ENCODE measurements around the gene C3.
A peak's percentile ranks its signal among the peaks of the same experiment; 100 is the strongest.
"Not testable (repeated sequence)": the region's sequence is repeated elsewhere in the genome, so short reads cannot be mapped to it uniquely, and the experiment has no call there.

The C3 gene

DNA sequence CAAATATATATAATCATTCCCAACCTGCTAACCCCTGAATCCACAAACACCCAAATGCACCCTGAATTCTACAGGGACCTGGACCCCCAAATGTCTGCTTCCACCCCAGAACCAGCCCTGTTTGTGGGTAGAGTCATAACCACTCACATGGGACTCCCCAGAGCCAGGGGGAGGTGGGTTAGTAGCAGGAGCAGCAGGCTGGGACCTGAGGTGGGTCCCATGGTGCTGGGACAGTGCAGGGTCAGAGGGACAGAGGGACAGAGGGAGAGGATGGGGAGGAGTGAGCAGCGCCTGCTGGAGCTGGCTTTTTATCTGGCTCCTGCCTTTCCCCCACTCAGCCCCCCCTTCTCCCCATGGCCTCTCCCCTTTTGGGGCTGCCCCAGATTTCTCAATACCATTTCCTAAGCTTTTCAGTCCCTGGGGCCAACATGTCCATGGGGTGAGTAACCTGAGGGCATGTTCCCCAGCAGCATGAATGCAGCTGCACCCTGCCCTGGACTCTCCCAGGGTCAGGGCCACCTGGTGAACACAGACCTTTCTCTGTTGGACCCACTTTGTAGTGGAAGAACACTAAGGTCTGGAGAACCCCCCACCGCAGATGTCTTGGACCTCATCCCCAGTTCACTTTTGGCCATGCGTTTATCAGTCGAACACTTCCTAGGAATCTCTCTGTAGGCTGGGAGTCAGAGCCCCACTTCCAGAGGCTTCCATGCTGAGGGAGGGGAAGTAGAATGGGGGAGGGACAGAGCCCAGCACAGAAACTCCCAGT lies at the start of gene C3:
Gene C3 (minus strand): TSS at position 282 of the 769 bp plus-strand sequence. CDS start 61 bp downstream, at position 221.
- DNase-seq (ENCODE audit: extremely low read depth in 1 of 2, low read depth in 1 of 2), result no peak

DNA sequence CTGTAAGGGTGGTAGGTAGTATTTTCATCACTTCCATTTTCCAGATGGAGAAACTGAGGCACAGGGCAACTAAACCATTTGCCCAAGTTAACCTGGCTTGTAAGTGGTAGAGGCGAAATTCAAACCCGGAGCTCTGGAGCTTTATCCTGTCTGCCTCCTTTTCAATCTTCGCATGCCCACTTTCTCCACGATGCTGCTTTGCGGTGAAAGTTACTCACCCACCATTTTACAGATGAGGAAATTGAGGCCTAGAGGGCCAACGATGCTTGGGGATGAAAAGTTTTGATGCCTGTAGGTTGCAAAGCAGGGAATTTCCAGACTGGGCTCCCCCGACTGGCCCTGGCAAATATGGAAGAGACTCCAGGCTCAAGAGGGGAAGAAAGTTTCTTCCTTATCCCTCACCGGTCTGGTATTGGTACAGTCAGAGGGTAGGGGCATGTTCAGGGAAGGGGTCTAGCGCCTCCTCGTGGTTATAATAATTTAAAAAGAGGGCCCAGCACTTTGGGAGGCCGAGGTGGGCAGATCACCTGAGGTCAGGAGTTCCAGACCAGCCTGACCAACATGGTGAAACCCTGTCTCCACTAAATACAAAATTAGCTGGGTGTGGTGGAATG lies 48.7 kb upstream of the C3 start:
- no peak for DNase-seq (ENCODE audit: extremely low read depth in 1 of 2, low read depth in 1 of 2)

DNA sequence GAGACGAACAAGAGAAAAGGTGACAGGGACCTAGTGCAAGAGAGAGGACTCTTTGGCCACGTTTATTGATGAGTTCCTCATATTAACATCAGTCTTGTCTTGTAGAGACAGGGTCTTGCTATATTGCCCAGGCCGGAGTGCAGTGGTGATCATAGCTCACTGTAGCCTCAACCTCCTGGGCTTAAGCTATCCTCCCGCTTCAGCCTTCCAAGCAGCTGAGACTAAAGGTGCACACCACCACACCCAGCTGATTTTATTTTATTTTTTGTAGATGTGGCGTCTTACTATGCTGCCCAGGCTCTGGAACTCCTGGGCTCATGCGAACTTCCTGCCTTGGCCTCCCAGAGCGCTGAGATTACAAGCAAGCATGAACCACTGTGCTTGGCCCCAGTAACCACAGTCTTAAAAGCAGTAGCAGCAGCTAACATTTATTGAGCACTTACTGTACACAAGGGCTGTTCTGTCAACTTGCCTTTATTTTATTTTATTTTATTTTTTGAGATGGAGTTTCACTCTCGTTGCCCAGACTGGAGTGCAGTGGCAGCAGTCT lies 47.9 kb upstream of the C3 start:
- DNase-seq (ENCODE audit: extremely low read depth in 1 of 2, low read depth in 1 of 2), result no peak

DNA sequence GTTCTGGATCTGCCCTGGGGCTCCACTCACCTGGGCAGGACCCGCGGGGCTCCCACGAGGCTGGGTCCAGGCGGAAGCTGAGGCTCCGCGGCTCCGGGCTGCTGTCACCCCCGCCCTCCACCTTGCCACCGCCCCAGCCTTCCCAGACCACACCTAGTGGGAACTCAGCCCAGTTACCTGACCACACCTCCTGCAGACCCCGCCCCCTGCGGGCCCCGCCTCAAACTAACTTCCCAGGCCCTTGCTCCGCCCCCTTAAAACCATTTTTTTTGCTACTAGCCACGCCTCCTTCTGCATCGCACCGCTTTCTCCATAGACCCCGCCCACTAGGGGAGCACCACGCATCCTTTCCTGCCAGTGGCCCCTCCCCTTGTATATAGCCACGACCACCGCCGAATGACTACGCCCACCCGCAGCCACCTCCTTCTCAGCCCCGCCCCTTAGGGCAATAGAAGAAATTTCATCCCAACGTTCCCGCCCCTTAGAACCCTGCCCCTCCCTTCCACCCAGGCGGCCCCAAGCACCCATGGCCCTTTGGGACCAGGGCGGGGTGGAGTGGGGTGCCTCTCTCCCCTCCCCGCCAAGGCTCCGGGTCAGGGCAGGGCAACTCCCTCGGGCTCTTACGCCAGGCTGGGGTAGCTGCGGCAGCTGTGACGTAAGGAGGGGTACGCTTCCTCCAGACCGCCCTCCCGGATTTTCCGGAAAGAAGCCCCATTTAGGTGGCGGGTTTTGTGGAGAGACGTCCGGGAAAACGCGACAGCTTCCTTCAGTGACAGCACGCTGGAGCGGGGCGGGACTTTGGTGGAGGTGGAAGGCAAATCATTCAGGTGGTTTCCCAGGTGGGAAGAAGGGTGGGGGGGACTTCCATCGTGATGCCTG lies 47.1 kb upstream of the C3 start, which contains the start of gene SH2D3A:
Gene SH2D3A (minus strand): TSS at position 79 of the 879 bp plus-strand sequence. CDS start 3,687 bp downstream, outside the sequence.
- DNase-seq (ENCODE audit: extremely low read depth in 1 of 2, low read depth in 1 of 2), result peak; percentile 89

DNA sequence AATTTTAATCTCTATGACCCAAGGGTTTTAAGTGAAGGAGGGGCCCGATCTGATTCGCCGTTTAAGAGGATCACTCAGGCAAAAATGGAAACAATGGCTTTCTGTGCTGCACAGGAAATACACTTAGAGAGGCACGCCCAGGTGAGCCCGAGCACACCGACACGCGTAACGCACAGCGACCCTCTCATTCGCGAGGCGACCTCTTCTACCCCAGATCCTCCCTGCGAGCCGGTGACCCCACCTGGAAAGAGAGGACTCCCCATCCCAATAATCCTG lies 46.6 kb upstream of the C3 start:
- no peak for DNase-seq (ENCODE audit: extremely low read depth in 1 of 2, low read depth in 1 of 2)

DNA sequence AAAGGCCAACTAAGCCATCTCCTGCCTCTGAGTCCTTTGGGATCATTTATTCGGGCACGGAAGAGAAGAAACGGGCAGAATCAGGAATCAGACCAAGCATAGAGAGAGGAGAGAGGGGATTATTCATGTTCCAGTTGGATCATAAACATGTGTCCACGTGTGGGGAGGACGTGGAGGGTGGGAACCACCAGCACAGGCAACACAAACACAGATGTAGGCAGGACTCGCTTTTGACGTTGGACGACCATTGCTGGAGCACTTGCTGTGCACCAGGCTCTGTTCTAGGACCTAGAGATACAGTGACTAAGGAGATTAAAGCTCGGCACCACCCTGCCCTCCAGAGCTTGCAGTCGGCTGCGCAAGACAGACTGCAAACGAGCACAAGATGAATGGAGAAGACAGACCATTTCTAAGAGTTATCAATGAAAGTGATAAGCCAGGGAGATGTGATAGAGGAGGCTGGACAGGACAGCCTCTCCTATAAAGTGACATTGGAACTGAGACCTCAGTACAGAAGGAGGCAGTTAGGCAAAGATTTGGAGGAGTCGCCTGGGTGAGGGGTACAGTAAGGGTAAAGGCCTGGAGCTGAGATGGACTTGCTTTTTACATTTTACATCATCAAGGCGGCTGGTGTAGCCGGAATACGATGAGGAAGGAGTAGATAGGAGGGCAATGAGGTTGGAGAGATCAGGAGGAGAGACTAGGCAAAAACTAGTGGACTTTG lies 46.1 kb upstream of the C3 start:
- DNase-seq (ENCODE audit: extremely low read depth in 1 of 2, low read depth in 1 of 2), result no peak

DNA sequence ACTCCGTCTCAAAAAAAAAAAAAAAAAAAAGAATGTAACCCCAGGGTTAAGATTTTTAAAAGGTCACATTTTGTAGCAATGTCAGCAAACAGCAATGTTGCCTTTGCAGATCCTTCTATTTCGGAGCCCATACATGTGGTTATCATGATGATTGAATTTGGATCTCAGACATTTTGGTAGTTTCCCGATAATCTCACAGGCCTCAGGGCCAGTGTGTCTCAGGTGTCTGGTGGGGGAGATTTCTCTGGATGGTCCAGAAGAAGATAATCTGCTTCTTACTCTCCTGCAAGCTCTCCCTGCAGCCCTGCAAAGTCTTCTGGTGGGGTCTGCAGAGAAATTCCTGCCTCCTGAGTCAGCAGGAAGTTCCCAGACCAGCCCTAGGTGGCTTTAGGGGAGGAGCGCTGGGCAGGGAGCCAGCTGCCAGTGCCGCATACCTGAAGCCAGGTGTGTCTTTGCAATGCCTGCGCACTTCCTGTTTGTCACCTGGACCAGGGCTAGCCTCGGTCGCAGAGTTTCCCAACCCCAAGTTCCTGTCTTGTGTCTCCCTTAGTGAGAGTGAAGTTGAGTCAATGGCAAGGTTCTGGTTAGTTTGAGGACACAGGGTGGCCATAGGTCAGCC lies 45.4 kb upstream of the C3 start:
- DNase-seq (ENCODE audit: extremely low read depth in 1 of 2, low read depth in 1 of 2), result no peak

DNA sequence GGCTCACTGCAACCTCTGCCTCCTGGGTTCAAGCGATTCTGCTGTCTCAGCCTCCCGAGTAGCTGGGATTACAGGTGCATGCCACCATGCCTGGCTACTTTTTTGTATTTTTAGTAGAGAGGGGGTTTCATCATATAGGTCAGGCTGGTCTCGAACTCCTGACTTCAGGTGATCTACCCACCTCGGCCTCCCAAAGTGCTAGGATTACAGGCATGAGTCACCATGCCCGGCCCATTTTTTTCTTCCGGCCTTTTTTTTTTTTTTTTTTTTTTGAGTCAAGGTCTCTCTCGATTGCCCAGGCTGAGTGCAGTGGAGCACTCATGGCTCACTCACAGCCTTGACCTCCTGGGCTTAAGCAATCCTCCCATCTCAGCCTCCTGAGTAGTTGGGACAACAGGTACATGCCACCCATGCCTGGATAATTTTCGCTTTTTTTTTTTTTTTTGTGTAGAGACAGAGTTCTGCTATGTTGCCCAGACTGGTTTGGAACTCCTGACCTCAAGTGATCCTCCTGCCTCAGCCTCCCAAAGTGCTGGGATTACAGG lies 41.9 kb upstream of the C3 start:
- DNase-seq (ENCODE audit: extremely low read depth in 1 of 2, low read depth in 1 of 2), result not testable (repeated sequence)

DNA sequence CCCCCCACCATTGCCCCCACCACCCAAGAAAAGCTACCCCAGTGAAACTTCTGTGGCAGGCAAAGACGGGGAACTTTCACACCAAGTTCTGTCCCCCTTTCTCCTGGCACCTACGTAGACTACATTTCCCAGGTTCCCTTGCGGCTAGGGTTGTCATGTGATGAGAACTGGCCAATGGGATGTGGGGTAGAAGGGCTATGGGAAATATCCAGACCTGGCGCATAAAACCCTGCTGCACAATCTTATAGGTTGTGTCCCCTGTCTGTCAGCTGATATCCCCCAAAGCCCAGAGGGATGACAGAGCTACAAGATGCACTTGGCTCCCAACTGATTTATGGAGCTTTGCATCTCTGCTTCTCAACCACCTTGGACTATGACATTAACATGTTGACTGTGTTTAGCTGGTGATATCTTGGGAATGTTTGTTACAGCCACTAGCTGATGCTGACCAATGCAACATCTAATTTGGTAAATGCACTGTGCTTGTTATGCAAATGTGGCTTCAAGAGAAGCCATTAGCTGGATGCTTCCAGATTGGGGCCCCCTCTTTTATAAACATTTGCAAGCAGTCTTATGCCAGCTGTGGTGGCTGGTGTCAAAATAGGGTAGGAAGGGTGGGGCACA lies 40.7 kb upstream of the C3 start:
- DNase-seq (ENCODE audit: extremely low read depth in 1 of 2, low read depth in 1 of 2), result no peak

DNA sequence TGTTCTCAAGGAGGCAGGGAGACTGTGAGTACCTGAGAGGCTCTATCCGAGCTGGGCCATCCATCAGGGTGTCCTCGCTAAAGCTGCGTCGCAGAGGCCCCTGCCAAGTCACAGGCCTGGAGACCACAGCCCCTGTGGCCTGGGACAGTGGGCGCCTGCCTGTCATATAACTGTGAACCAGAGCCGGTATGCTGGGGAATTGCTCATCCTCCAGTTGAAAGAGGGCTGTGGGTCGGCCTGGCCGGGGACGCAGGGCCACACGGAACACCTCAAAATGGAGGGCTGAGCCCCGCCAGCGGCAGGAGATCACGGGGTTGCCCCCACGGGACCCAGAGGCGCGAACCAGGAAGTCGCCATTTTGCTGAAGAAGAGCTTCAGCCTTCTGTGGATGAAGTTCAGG lies 40.2 kb upstream of the C3 start:
- no peak for DNase-seq (ENCODE audit: extremely low read depth in 1 of 2, low read depth in 1 of 2)

DNA sequence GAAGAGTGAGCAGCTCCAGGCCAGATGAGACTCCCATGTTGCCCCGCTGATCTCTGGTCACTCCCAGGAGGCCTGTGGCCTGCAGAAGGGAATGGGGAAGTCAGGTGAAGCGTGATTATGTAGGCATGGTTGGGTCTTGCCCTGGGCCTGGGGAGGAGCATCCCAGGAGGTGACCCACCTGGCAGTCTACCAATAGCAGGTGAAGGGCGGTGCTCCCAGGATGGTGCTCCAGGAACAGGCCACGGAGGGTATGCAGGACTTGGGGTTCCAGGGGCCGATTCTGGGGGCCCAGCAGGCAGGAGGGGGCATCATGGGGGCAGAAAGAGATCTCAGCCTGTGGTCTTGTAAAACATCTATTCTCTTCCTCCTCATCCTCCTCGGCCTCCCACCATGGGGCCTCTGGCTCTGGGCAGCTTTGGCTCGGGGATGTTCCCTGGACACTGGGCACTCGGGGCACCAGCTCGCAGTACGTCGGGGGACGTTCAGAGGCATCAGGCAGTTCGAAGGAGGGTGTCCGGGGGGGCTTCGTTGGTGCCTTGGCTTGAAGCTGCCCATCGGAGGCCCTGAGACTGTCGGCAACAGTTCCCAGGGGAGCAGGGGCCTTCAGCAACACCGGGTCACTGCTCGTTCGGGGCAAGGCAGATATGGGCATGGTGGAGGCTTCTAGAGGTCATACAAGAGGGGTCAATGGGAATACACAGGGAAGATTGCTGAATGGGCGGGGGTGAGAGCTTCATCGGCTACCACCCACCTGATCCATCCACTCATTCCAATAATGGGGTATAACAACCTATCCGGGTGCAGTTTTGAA lies 34.4 kb upstream of the C3 start:
- DNase-seq (ENCODE audit: extremely low read depth in 1 of 2, low read depth in 1 of 2), result no peak

DNA sequence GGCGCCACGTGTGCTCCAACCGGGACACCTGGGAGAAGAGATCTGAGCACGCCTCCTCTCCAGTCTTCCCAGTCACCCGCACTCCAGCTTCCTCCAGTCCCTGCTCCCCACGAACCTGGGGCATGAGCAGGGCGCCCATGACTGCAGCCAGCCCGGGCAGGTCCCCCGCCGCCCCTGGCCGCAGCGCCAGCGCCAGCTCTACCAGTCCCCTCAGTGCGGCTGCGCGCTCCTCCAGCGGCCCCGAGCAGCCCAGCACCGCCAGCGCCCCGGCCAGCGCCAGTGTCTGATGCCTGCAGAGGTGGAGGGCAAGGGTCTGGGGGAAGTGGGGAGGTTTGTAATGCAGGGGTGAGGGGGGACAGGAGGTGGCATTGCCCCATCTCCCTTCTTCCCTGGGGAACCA lies 33.7 kb upstream of the C3 start:
- no peak for DNase-seq (ENCODE audit: extremely low read depth in 1 of 2, low read depth in 1 of 2)

DNA sequence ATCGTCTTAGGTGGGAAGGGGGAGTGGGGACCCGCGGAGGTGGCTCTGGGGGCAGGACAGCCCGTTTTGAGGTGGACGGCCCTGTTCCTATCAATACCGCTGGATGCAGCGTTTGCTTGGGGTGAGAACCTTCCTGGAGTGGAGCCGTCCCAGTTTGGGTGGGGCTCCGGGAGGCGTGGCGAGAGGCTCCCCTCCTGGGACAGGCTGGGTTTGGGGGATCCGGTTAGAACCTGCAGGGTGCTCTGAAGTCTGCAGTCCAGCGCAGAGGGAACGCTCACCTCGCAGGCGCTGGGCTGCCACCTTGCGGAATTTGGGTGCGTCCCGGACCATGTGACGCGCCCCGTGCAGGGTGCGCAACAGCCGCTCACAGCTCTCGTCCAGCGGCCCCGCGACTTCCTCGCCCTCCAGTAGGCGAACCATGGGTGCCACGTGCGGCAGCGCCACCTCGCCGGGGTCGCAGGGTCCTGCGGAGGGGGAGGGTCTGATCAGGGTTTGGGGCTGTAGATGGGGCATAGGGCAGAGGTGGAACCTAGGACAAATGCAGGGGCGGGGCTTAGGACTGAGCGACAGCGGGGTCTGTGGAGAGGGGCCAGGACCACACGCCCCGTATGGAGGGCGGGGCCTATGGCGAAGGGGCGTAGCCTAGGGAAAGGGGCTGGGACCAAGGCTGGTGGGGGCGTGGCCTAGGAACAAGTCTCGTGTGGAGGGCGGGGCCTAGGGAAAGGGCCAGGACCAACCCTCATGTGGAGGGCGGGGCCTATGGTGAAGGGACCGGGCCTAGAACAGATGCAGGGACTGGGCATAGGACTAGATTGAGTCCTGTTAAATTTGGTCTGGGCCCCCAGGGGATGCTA lies 33.0 kb upstream of the C3 start:
- peak in 1 of 2 donors; percentile 55 for DNase-seq (ENCODE audit: extremely low read depth in 1 of 2, low read depth in 1 of 2)

DNA sequence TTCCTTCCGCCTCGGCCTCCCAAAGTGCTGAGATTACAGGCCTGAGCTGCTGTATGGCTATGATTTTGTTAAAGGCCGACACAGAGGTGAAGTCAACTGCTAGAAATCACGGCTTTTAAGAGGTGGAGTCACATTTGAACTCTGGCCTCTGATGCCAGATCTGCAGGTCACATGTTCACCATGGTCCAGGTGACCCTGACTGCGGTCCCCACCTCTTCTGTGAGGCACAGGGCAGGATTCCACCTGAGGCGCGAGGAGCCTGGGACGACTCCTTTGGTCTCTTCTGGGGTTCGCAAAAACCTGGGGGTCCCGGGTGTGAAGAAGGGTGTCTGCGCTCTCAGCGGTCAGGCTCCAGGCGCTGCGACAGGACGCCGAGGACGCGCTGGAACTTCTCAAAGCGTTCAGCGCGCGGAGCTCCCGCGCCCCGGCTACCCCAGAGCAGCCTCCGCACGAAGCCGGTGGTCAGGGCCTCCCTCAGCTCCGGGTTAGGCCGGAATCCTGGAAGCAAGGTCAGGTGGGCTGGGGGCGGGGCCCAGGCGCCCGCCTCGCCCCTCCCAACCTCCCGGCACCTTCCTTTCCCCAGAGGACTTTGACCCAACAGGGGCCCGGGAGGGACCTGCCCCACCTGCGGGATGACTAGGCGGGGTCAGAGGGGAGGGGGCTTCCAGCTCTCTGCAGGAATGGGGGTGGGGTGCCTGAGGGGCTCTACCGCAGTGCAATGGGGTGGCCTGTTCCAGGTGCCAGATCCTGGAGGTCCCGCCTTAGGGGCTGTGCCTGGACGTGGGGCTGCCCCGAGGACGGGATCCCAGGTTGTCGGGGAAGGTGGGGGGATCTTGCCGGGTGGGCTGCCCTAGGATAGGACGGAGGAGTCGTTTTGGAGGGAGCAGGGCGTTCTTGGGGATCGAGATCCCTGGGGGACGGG lies 32.1 kb upstream of the C3 start:
- no peak for DNase-seq (ENCODE audit: extremely low read depth in 1 of 2, low read depth in 1 of 2)

DNA sequence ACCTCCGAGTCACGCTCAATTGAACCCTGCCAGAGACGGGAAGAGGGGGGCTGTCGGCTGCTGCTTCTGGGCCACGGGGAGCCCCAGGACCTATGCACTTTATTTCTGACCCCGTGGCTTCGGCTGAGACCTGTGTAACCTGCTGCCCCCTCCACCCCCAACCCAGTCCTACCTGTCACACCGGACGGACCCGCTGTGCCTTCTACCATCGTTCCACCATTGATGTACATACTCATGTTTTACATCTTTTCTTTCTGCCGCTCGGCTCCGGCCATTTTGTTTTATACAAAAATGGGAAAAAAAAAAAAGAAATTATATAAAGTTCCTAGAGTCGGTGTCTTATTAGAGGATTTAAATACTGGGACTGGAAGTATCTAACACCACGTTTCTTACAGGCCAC lies 30.7 kb upstream of the C3 start:
- no peak for DNase-seq (ENCODE audit: extremely low read depth in 1 of 2, low read depth in 1 of 2)

DNA sequence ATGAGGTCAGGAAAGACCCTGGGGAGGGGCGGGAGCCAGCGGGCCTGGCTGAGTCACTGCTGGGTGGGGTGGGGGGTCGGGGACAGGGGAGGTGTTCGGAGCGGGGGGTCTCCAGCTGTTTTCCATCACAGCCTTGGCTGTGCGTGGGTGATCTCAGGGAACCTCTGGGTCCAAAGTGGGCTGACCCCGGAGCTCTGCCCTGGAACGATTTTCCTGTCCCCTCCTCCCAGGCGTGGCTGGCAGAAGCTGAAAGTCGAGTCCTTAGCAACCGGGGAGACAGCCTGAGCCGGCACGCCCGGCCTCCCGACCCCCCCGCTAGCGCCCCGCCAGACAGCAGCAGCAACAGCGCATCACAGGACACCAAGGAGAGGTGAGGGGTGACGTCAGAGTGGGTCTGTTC lies 29.6 kb upstream of the C3 start:
- no peak for DNase-seq (ENCODE audit: extremely low read depth in 1 of 2, low read depth in 1 of 2)

DNA sequence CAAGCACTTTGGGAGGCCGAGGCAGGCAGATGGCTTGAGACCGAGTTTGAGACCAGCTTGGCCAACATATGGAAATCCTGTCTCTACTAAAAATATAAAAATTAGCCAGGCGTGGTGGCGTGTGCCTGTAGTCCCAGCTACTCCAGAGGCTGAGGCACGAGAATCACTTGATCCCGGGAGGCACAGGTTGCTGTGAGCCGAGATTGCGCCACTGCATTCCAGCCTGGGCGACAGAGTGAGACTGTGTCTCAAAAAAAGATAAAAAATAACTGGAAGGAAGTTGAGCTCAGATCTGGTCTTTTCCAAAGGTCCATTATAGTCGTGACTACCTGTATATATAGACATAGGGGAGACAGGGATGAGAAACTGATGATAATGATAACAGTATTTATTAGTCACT lies 28.1 kb upstream of the C3 start:
- DNase-seq (ENCODE audit: extremely low read depth in 1 of 2, low read depth in 1 of 2), result not testable (repeated sequence)
